Measurements from ENCODE around the gene SLC2A13.
"Not testable (repeated sequence)": the region's sequence is repeated elsewhere in the genome, so short reads cannot be mapped to it uniquely, and the experiment has no call there.

The SLC2A13 gene

DNA sequence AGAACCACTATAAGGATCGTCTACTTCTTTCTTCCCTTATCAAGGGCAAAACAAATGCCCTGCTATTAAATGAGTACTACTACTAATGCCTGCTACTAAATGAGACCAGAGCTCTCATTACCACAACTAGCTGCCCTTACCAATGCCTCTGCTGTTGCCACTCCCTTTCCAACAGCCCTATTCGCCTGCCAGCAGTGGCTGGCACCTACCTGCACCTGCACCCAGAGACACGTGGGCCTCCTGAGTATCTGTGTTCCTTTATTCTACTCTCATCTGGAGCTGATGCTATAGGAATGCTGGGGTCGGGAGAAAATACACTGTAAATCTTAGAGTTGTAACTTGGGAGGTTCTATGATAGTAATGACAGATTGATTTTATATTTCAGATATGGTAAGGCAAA, 174.7 kb downstream of the SLC2A13 start:
- TF ChIP-seq MYC (IDR thresholded peaks at IDR 0.05; ENCODE audit: low read depth, low read length) (no peak), POLR2A (IDR thresholded peaks at IDR 0.05; ENCODE audit: extremely low read depth, insufficient read length) (no peak)
- TF ChIP-seq, protein P1, sequence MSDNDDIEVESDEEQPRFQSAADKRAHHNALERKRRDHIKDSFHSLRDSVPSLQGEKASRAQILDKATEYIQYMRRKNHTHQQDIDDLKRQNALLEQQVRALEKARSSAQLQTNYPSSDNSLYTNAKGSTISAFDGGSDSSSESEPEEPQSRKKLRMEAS (IDR thresholded peaks at IDR 0.05; ENCODE audit: low read depth, low read length) = no peak
- TF ChIP-seq, protein P2, sequence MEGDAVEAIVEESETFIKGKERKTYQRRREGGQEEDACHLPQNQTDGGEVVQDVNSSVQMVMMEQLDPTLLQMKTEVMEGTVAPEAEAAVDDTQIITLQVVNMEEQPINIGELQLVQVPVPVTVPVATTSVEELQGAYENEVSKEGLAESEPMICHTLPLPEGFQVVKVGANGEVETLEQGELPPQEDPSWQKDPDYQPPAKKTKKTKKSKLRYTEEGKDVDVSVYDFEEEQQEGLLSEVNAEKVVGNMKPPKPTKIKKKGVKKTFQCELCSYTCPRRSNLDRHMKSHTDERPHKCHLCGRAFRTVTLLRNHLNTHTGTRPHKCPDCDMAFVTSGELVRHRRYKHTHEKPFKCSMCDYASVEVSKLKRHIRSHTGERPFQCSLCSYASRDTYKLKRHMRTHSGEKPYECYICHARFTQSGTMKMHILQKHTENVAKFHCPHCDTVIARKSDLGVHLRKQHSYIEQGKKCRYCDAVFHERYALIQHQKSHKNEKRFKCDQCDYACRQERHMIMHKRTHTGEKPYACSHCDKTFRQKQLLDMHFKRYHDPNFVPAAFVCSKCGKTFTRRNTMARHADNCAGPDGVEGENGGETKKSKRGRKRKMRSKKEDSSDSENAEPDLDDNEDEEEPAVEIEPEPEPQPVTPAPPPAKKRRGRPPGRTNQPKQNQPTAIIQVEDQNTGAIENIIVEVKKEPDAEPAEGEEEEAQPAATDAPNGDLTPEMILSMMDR (IDR thresholded peaks at IDR 0.05; ENCODE audit: low read depth, low read length) = no peak
- no peak overlapping the region for H3K4me3 ChIP-seq (ENCODE audit: low read depth, low read length)
- no peak for DNase-seq (ENCODE audit: low read depth)

DNA sequence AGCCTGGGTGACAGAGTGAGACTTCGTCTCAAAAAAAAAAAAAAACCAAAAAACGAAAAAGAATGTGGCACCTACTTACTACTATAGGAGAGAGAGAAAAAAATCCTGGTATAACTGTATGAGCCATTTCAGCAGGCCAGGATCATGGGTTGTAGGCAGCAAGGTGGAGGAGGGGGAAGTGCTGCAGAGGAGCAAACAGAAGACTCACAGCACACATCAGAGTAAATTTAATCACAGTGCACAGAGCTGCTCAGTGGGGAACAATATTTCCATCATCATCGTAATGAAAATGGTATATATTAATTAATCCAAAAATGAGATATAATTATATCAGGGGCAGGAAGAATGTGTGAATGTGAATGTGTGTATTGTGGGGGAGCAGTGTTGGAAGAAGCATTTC, 175.8 kb downstream of the SLC2A13 start:
- no peak for TF ChIP-seq POLR2A (IDR thresholded peaks at IDR 0.05; ENCODE audit: extremely low read depth, insufficient read length)
- TF ChIP-seq, protein P2 (IDR thresholded peaks at IDR 0.05; ENCODE audit: low read depth, low read length) = no peak
- TF ChIP-seq, protein P1 (IDR thresholded peaks at IDR 0.05; ENCODE audit: low read depth, low read length) = no peak
- TF ChIP-seq MYC (IDR thresholded peaks at IDR 0.05; ENCODE audit: low read depth, low read length) = no peak
- DNase-seq (ENCODE audit: low read depth) = no peak
- H3K4me3 ChIP-seq (ENCODE audit: low read depth, low read length) = no peak overlapping the region

DNA sequence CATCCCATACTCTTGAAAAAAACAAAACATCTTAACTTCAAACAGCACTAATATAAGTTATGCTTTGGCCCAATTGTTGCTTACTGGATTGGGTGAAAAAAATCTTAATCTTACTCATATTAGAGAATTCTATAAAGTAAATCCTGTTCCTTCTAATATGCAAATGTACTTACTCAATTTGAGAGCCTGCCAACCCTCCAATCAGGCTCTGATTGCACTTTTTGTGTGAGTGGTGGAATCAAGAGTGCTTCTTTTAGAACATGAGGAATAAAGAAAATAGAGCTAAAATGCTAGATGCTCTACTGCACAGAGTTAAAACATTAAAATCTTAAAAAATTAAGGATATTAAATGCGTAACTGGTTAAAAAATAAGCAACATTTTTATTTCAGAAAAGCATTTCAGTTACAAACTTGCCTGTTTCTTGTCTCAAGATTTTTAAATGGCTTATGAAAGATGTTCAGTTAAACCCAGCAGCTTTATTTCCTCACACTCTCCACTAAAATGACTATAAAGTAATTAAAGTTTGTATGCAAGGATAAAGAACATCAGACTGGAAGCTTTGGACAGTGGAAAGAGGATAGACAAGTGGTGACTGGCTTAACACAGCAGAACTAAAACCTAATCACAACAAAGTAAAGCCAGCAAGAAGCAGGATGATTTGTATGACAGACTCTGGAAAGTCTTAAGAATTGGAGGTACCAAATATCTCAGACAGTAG, 177.5 kb downstream of the SLC2A13 start:
- H3K4me3 ChIP-seq (ENCODE audit: low read depth, low read length) = no peak overlapping the region
- no peak for TF ChIP-seq POLR2A (IDR thresholded peaks at IDR 0.05; ENCODE audit: extremely low read depth, insufficient read length)
- TF ChIP-seq MYC (IDR thresholded peaks at IDR 0.05; ENCODE audit: low read depth, low read length) = no peak
- TF ChIP-seq, protein P1 (IDR thresholded peaks at IDR 0.05; ENCODE audit: low read depth, low read length) = no peak
- TF ChIP-seq, protein P2 (IDR thresholded peaks at IDR 0.05; ENCODE audit: low read depth, low read length) = no peak
- DNase-seq (ENCODE audit: low read depth) = no peak

DNA sequence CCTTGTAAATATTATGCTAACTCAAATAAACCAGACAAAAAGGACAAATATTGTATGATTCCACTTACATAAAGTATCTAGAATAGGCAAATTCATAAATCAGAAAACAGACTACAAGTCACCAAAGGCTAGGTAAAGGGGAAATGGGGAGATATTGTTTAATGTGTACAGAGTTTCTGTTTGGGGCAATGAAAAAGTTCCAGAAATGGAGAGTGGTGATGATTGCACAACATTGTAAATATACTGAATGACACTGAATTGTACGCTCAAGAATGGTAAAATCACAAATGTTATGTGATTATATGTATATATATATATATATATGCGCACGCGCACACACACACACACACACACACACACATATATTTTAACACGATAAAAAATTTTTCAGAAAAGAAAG, 182.5 kb downstream of the SLC2A13 start:
- no peak overlapping the region for H3K4me3 ChIP-seq (ENCODE audit: low read depth, low read length)
- peak; percentile 6 for DNase-seq (ENCODE audit: low read depth)
- TF ChIP-seq, protein P2 (IDR thresholded peaks at IDR 0.05; ENCODE audit: low read depth, low read length) = no peak
- no peak for TF ChIP-seq MYC (IDR thresholded peaks at IDR 0.05; ENCODE audit: low read depth, low read length)
- no peak for TF ChIP-seq POLR2A (IDR thresholded peaks at IDR 0.05; ENCODE audit: extremely low read depth, insufficient read length)
- TF ChIP-seq, protein P1 (IDR thresholded peaks at IDR 0.05; ENCODE audit: low read depth, low read length) = no peak

DNA sequence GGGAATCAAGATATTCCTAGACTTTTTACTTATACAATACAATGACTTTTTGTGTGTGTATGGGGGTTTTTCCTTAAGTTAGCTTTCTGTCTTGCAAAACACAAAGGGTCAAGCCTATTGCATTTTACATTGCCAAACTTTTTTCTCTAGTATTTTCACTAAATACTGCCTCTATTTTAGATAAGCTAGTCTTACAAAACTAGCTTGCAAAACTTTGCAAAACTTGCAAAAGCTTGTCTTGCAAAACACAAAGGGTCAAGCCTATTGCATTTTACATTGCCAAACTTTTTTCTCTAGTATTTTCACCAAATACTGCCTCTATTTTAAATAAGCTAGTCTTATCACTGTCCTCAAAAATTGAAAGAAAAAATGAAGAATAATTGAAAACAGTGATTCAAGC, 183.3 kb downstream of the SLC2A13 start:
- DNase-seq (ENCODE audit: low read depth) = peak; percentile 38
- H3K4me3 ChIP-seq (ENCODE audit: low read depth, low read length) = not testable (repeated sequence)

DNA sequence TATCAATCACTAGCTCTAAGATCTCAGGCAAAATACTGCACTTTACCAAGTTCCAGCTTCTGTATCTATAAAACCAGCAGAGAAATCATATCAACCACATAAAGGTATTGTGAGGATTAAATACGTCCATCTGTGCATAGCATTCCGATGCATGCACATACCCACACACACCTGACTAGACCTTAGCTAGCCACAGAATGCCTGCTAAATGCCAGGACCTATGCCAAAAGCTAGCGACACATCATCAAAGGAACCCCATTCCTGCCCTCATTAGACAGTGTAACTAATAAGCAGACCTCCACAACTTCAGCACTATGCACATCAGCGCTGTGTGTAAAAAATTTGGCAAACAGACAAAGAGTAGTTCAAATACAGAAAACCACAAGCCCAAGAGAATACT, 185.2 kb downstream of the SLC2A13 start:
- no peak for DNase-seq (ENCODE audit: low read depth)
- TF ChIP-seq POLR2A (IDR thresholded peaks at IDR 0.05; ENCODE audit: extremely low read depth, insufficient read length) (no peak), MYC (IDR thresholded peaks at IDR 0.05; ENCODE audit: low read depth, low read length) (no peak)
- TF ChIP-seq, protein P1 (IDR thresholded peaks at IDR 0.05; ENCODE audit: low read depth, low read length) = no peak
- TF ChIP-seq, protein P2 (IDR thresholded peaks at IDR 0.05; ENCODE audit: low read depth, low read length) = no peak
- no peak overlapping the region for H3K4me3 ChIP-seq (ENCODE audit: low read depth, low read length)

Measured in NB4 (cell line).